Endothelial cell of umbilical vein (primary cell): ENCODE data around the gene HS3ST3A1. TPM values are rescaled to one million over a fixed set of nuclear protein-coding genes. Genes with fewer than 3 reads are reported as not detected.

Experiments used
- BruUV-seq: library from RNA; stranded (reverse); fragments of 400-500 nt; replicated peaks from 2 replicates; lab custom pipeline; 2021; lab: Mats Ljungman, UMichigan
- CTCF ChIA-PET: fragments of 300-600, 350-600 bp; sonication (Branson Sonifier 250); formaldehyde crosslinking; loops from one replicate; lab custom pipeline; 2021; ENCODE audit warnings: antibody characterized with exemption, inconsistent platforms; lab: Charles Lee
- POLR2A ChIA-PET: fragments of 300-600, 350-600 bp; sonication (Branson Sonifier 250); formaldehyde crosslinking; loops from one replicate; lab custom pipeline; 2021; ENCODE audit warnings: antibody characterized with exemption, inconsistent platforms; lab: Charles Lee
- DNase-seq: peaks from one replicate; pipeline ENCODE4 v3.0.0-alpha.2; 2011; ENCODE audit warnings: low read depth, low spot score
- FAIRE-seq: peaks from 2 replicates; lab custom pipeline; 2011; peaks lifted over from hg19 to GRCh38; lab: Jason Lieb, UNC
- H2AFZ ChIP-seq: 2 replicates; pipeline ENCODE4 v1.6.0; 2012; ENCODE audit warnings: low read depth, low read length, control low read depth, inconsistent platforms
- H3K27ac ChIP-seq: 2 replicates; pipeline ENCODE4 v1.5.1; 2011; ENCODE audit warnings: low read depth, mild to moderate bottlenecking, control low read depth, low read length, moderate library complexity; ENCODE audit not compliant: insufficient read depth
- H3K27me3 ChIP-seq, 2 experiments: 2 replicates each; pipeline versions ENCODE4 v1.6.0 to v1.6.1; 2011; ENCODE audit warnings: low read length in 2 of 2, mixed read lengths in 1 of 2; ENCODE audit not compliant: control insufficient read depth in 2 of 2, insufficient read depth in 2 of 2
- H3K36me3 ChIP-seq, 2 experiments: 2 replicates in 1 of 2; 3 replicates in 1 of 2; pipeline ENCODE4 v1.5.1; 2011; ENCODE audit warnings: low read length in 2 of 2, mild to moderate bottlenecking in 1 of 2, moderate library complexity in 1 of 2; ENCODE audit not compliant: control insufficient read depth in 2 of 2, insufficient read depth in 2 of 2; ENCODE audit errors: extremely low read depth in 1 of 2
- H3K4me1 ChIP-seq: 3 replicates; pipeline ENCODE4 v1.5.1; 2011; ENCODE audit warnings: mild to moderate bottlenecking, low read length; ENCODE audit not compliant: control insufficient read depth, insufficient read depth; ENCODE audit errors: extremely low read depth
- H3K4me2 ChIP-seq: 2 replicates; pipeline ENCODE4 v1.6.1; 2011; ENCODE audit warnings: low read length, control low read depth, mixed read lengths; ENCODE audit not compliant: insufficient read depth
- H3K4me3 ChIP-seq, 3 experiments: fragments of 200-600 bp in 1 of 3; sonication (generic), shearing (Covaris generic) in 1 of 3; replicated peaks in 1 of 3; 2 replicates each; pipeline ENCODE4 v1.5.1; 2011 to 2016; ENCODE audit warnings: control low read depth in 3 of 3, low read length in 3 of 3, mild to moderate bottlenecking in 2 of 3, inconsistent platforms in 1 of 3, low read depth in 1 of 3, moderate library complexity in 1 of 3; ENCODE audit not compliant: insufficient read depth in 1 of 3
- H3K79me2 ChIP-seq: 2 replicates; pipeline ENCODE4 v1.6.0; 2012; ENCODE audit warnings: low read length, inconsistent platforms; ENCODE audit not compliant: control insufficient read depth, insufficient read depth
- H3K9ac ChIP-seq: replicated peaks from 2 replicates; pipeline ENCODE3; 2011; ENCODE audit warnings: low read length, control low read depth; ENCODE audit not compliant: insufficient read depth; ENCODE audit errors: extremely low read depth
- H3K9me1 ChIP-seq: replicated peaks from 3 replicates; pipeline ENCODE4 v1.6.0; 2011; ENCODE audit warnings: mild to moderate bottlenecking, low read length; ENCODE audit not compliant: control insufficient read depth, insufficient read depth; ENCODE audit errors: extremely low read depth
- H3K9me3 ChIP-seq: replicated peaks from 2 replicates; pipeline ENCODE4 v1.5.1; 2012; ENCODE audit warnings: low read length, inconsistent platforms; ENCODE audit not compliant: control insufficient read depth, insufficient read depth
- H4K20me1 ChIP-seq: replicated peaks from 2 replicates; pipeline ENCODE3; 2011; ENCODE audit warnings: mild to moderate bottlenecking, low read length; ENCODE audit not compliant: control insufficient read depth, insufficient read depth; ENCODE audit errors: extremely low read depth
- EZH2 ChIP-seq: IDR thresholded peaks from 2 replicates; pipeline ENCODE4 v1.6.1; 2012; ENCODE audit warnings: borderline replicate concordance, low read depth, mild to moderate bottlenecking, moderate library complexity, low read length, inconsistent platforms; ENCODE audit not compliant: severe bottlenecking
- FOS ChIP-seq: IDR thresholded peaks from 2 replicates; pipeline ENCODE4 v1.6.1; 2011; ENCODE audit warnings: mild to moderate bottlenecking, low read length, moderate library complexity, borderline replicate concordance; ENCODE audit not compliant: insufficient read depth
- GATA2 ChIP-seq: IDR thresholded peaks from 2 replicates; pipeline ENCODE4 v1.7.0; 2011; ENCODE audit warnings: low read depth, mild to moderate bottlenecking, moderate library complexity, mixed read lengths, low read length; ENCODE audit not compliant: insufficient read length, insufficient read depth
- JUN ChIP-seq: IDR thresholded peaks from 2 replicates; pipeline ENCODE4 v1.6.1; 2011; ENCODE audit warnings: borderline replicate concordance, low read depth; ENCODE audit not compliant: insufficient read length, insufficient read depth
- MAX ChIP-seq: IDR thresholded peaks from 2 replicates; pipeline ENCODE4 v1.6.1; 2011; ENCODE audit not compliant: insufficient read depth, insufficient read length
- MYC ChIP-seq: IDR thresholded peaks from one replicate; pipeline ENCODE4 v1.6.1; 2011; ENCODE audit warnings: mild to moderate bottlenecking, low read depth, low read length
- POLR2A ChIP-seq: IDR thresholded peaks from 2 replicates; pipeline ENCODE4 v1.6.1; 2012; ENCODE audit warnings: low read depth, mild to moderate bottlenecking, control low read depth, low read length
- POLR2AphosphoS5 ChIP-seq: IDR thresholded peaks from 2 replicates; pipeline ENCODE4 v1.6.1; 2012; ENCODE audit warnings: low read depth, mild to moderate bottlenecking, control low read depth, low read length, moderate library complexity; ENCODE audit not compliant: insufficient read depth
- dilution Hi-C: fragments of 300-500 bp; cut with MboI; formaldehyde crosslinking; loops from one replicate; pipeline ENCODE4 v1.15.0; 2019; ENCODE audit warnings: low sequenced_read_pairs; ENCODE audit not compliant: extremely low pct_ligation_motif_present
- intact Hi-C: fragments of 100-400 bp; cut with micrococcal nuclease; formaldehyde crosslinking; loops from one replicate; pipeline ENCODE4 v1.10.0; 2022
- polyA plus RNA-seq, 4 experiments: library from polyadenylated mRNA; depleted of rRNA in 3 of 4; stranded (reverse) in 3 of 4; unstranded in 1 of 4; fragments of >200 nt; gene quantifications; 2 replicates each; pipeline versions ENCODE4 v1.2.1 to v1.2.3, GENCODE V29; 2011 to 2012; ENCODE audit warnings: missing spikeins in 1 of 4
- total RNA-seq: library from RNA; stranded (reverse); gene quantifications from 2 replicates; pipeline ENCODE4 v1.2.3, GENCODE V29; 2021
- TF ChIP-seq, protein P1 (sequence below), 2 donors: IDR thresholded peaks; 1 replicate in 1 of 2; 2 replicates in 1 of 2; pipeline ENCODE4 v1.5.1; 2011; ENCODE audit warnings: low read length in 2 of 2, mild to moderate bottlenecking in 2 of 2, moderate library complexity in 2 of 2, control low read depth in 1 of 2, inconsistent platforms in 1 of 2, low read depth in 1 of 2; ENCODE audit not compliant: insufficient read depth in 1 of 2; ENCODE audit errors: extremely low read depth in 1 of 2

Gene HS3ST3A1
- total and polyA plus RNA-seq, 2 donors (not counting 3 experiments of a cell fraction or from before 2014, with no cell fraction given): not detected

GRCh38 chr17:13503526-13503925, 98.2 kb downstream of the HS3ST3A1 start:
- H3K27ac ChIP-seq: no peak overlapping the region
- no TSS peak for BruUV-seq
- no peaks in the 10 kb centered on the region for H3K36me3 ChIP-seq
- H3K4me2 ChIP-seq: no peak overlapping the region
- no peaks in the 10 kb centered on the region for H4K20me1 ChIP-seq
- no peak overlapping the region for H3K4me3 ChIP-seq
- dilution Hi-C loops: no loop called here
- H3K79me2 ChIP-seq: no peaks in the 10 kb centered on the region
- CTCF ChIA-PET: interaction anchor here (0.8 kb wide), 1 partner anchor 20 kb away, joined by 3 read pairs; no protein-coding TSS in a partner anchor
- DNase-seq (no peak), FAIRE-seq (no peak)
- H3K4me1 ChIP-seq: no peaks in the 10 kb centered on the region
- no peaks in the 10 kb centered on the region for H3K27me3 ChIP-seq
- H3K9me3 ChIP-seq: peaks cover 3% of the 10 kb centered on the region
- intact Hi-C loops: no loop called here
- TF ChIP-seq POLR2AphosphoS5: no peak
- TF ChIP-seq, protein P1, sequence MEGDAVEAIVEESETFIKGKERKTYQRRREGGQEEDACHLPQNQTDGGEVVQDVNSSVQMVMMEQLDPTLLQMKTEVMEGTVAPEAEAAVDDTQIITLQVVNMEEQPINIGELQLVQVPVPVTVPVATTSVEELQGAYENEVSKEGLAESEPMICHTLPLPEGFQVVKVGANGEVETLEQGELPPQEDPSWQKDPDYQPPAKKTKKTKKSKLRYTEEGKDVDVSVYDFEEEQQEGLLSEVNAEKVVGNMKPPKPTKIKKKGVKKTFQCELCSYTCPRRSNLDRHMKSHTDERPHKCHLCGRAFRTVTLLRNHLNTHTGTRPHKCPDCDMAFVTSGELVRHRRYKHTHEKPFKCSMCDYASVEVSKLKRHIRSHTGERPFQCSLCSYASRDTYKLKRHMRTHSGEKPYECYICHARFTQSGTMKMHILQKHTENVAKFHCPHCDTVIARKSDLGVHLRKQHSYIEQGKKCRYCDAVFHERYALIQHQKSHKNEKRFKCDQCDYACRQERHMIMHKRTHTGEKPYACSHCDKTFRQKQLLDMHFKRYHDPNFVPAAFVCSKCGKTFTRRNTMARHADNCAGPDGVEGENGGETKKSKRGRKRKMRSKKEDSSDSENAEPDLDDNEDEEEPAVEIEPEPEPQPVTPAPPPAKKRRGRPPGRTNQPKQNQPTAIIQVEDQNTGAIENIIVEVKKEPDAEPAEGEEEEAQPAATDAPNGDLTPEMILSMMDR (IDR thresholded peaks at IDR 0.05; ENCODE audit: extremely low read depth in 1 of 2, insufficient read depth in 1 of 2, low read depth in 1 of 2, low read length in 2 of 2): no peak
- TF ChIP-seq EZH2: no peak
- TF ChIP-seq JUN: no peak
- no peak for TF ChIP-seq GATA2
- no peak for TF ChIP-seq MAX
- TF ChIP-seq POLR2A: no peak
- no peak for TF ChIP-seq FOS
- TF ChIP-seq MYC: no peak
- POLR2A ChIA-PET: no interaction called here
- H2AFZ ChIP-seq: no peak overlapping the region
- H3K9me1 ChIP-seq: no peaks in the 10 kb centered on the region
- H3K9ac ChIP-seq: no peak overlapping the region
